ENCODE data around the gene NFIB. TPM values are rescaled to one million over a fixed set of nuclear protein-coding genes. Genes with fewer than 3 reads are reported as not detected.

NFIB gene
- total and polyA plus RNA-seq, 4 experiments from 2014 or later, result not detected

GRCh38 chr9:14079440-14079839 is 234.5 kb downstream of the NFIB start:
- no peaks in the 10 kb centered on the region for H3K4me1 ChIP-seq (ENCODE audit: insufficient read depth, low read length)
- H3K27me3 Mint-ChIP-seq, result no peaks in the 10 kb centered on the region
- CTCF ChIA-PET (ENCODE audit: partially characterized antibody), result no interaction called here
- H3K27ac Mint-ChIP-seq, result no peak overlapping the region
- no peaks in the 10 kb centered on the region for H3K36me3 Mint-ChIP-seq
- H3K4me3 Mint-ChIP-seq, result no peak overlapping the region
- H3K4me1 Mint-ChIP-seq, result no peaks in the 10 kb centered on the region
- POLR2A ChIA-PET (ENCODE audit: partially characterized antibody), result no interaction called here
- no peaks in the 10 kb centered on the region for H3K9me3 ChIP-seq (ENCODE audit: control insufficient read depth in 1 of 2, low read length in 2 of 2)
- no peak overlapping the region for H3K4me3 ChIP-seq (ENCODE audit: low read length in 2 of 2)
- no peak for DNase-seq
- H3K36me3 ChIP-seq (ENCODE audit: insufficient read depth, low read length), result no peaks in the 10 kb centered on the region
- H3K27me3 ChIP-seq (ENCODE audit: insufficient read depth, low read length), result no peaks in the 10 kb centered on the region
- intact Hi-C loops (cut with micrococcal nuclease), result no loop called here
- peaks cover 0 to 8% (median 2%) of the 10 kb centered on the region in 8 donors for H3K9me3 Mint-ChIP-seq
- no peak overlapping the region for H3K27ac ChIP-seq (ENCODE audit: low read depth, low read length)

- Mint-ChIP-seq H3K4me1 (no peaks in the 10 kb centered on the region), H3K27ac (no peak overlapping the region), H3K27me3 (no peaks in the 10 kb centered on the region), H3K9me3 (peaks cover 0 to 12% (median 4%) of the 10 kb centered on the region in 8 donors), H3K4me3 (no peak overlapping the region), H3K36me3 (no peaks in the 10 kb centered on the region)
- POLR2A ChIA-PET (ENCODE audit: partially characterized antibody), result no interaction called here
- no peaks in the 10 kb centered on the region for H3K4me1 ChIP-seq (ENCODE audit: insufficient read depth, low read length)
- intact Hi-C loops (cut with micrococcal nuclease), result no loop called here
- H3K4me3 ChIP-seq (ENCODE audit: low read length in 2 of 2), result no peak overlapping the region
- no peaks in the 10 kb centered on the region for H3K27me3 ChIP-seq (ENCODE audit: insufficient read depth, low read length)
- CTCF ChIA-PET (ENCODE audit: partially characterized antibody), result no interaction called here
- H3K9me3 ChIP-seq (ENCODE audit: control insufficient read depth in 1 of 2, low read length in 2 of 2), result no peaks in the 10 kb centered on the region
- no peak for DNase-seq
- no peak overlapping the region for H3K27ac ChIP-seq (ENCODE audit: low read depth, low read length)
- H3K36me3 ChIP-seq (ENCODE audit: insufficient read depth, low read length), result no peaks in the 10 kb centered on the region
These were observed 236.3 kb downstream of the NFIB start for GRCh38 chr9:14077672-14078071.

GRCh38 chr9:14075218-14075617 is 238.7 kb downstream of the NFIB start:
- Mint-ChIP-seq H3K27me3 (no peaks in the 10 kb centered on the region), H3K27ac (no peak overlapping the region), H3K9me3 (peaks cover 3 to 13% (median 5%) of the 10 kb centered on the region in 8 donors), H3K36me3 (no peaks in the 10 kb centered on the region), H3K4me3 (no peak overlapping the region), H3K4me1 (no peaks in the 10 kb centered on the region)
- Histone ChIP-seq H3K27me3 (ENCODE audit: insufficient read depth, low read length) (no peaks in the 10 kb centered on the region), H3K27ac (ENCODE audit: low read depth, low read length) (no peak overlapping the region), H3K4me1 (ENCODE audit: insufficient read depth, low read length) (no peaks in the 10 kb centered on the region), H3K9me3 (ENCODE audit: control insufficient read depth in 1 of 2, low read length in 2 of 2) (no peaks in the 10 kb centered on the region), H3K36me3 (ENCODE audit: insufficient read depth, low read length) (no peaks in the 10 kb centered on the region), H3K4me3 (ENCODE audit: low read length in 2 of 2) (no peak overlapping the region)
- DNase-seq, result no peak
- POLR2A ChIA-PET (ENCODE audit: partially characterized antibody), result no interaction called here
- intact Hi-C loops (cut with micrococcal nuclease), result no loop called here
- CTCF ChIA-PET (ENCODE audit: partially characterized antibody), result no interaction called here

- H3K36me3 ChIP-seq (ENCODE audit: insufficient read depth, low read length), result no peaks in the 10 kb centered on the region
- Mint-ChIP-seq H3K36me3 (no peaks in the 10 kb centered on the region), H3K4me3 (no peak overlapping the region), H3K4me1 (no peaks in the 10 kb centered on the region), H3K27me3 (no peaks in the 10 kb centered on the region), H3K9me3 (peaks cover 3 to 12% (median 7%) of the 10 kb centered on the region in 8 donors), H3K27ac (no peak overlapping the region)
- H3K4me1 ChIP-seq (ENCODE audit: insufficient read depth, low read length), result no peaks in the 10 kb centered on the region
- H3K9me3 ChIP-seq (ENCODE audit: control insufficient read depth in 1 of 2, low read length in 2 of 2), result no peaks in the 10 kb centered on the region
- intact Hi-C loops (cut with micrococcal nuclease), result no loop called here
- CTCF ChIA-PET (ENCODE audit: partially characterized antibody), result no interaction called here
- no peak for DNase-seq
- no peak overlapping the region for H3K27ac ChIP-seq (ENCODE audit: low read depth, low read length)
- H3K4me3 ChIP-seq (ENCODE audit: low read length in 2 of 2), result no peak overlapping the region
- no peaks in the 10 kb centered on the region for H3K27me3 ChIP-seq (ENCODE audit: insufficient read depth, low read length)
- POLR2A ChIA-PET (ENCODE audit: partially characterized antibody), result no interaction called here
These were observed 241.1 kb downstream of the NFIB start for GRCh38 chr9:14072850-14073249.

- POLR2A ChIA-PET (ENCODE audit: partially characterized antibody), result no interaction called here
These were observed 242.5 kb downstream of the NFIB start for GRCh38 chr9:14071484-14071883.

GRCh38 chr9:14068690-14069089 is 245.3 kb downstream of the NFIB start:
- no peaks in the 10 kb centered on the region for H3K36me3 ChIP-seq (ENCODE audit: insufficient read depth, low read length)
- H3K9me3 ChIP-seq (ENCODE audit: control insufficient read depth in 1 of 2, low read length in 2 of 2), result no peaks in the 10 kb centered on the region
- intact Hi-C loops (cut with micrococcal nuclease), result no loop called here
- no peak overlapping the region for H3K4me3 ChIP-seq (ENCODE audit: low read length in 2 of 2)
- no peak for DNase-seq
- no peak overlapping the region for H3K27ac Mint-ChIP-seq
- no peaks in the 10 kb centered on the region for H3K27me3 Mint-ChIP-seq
- H3K9me3 Mint-ChIP-seq, result peaks cover 2 to 9% (median 6%) of the 10 kb centered on the region in 8 donors
- no peaks in the 10 kb centered on the region for H3K4me1 Mint-ChIP-seq
- H3K36me3 Mint-ChIP-seq, result no peaks in the 10 kb centered on the region
- POLR2A ChIA-PET (ENCODE audit: partially characterized antibody), result no interaction called here
- CTCF ChIA-PET (ENCODE audit: partially characterized antibody), result no interaction called here
- H3K27me3 ChIP-seq (ENCODE audit: insufficient read depth, low read length), result no peaks in the 10 kb centered on the region
- H3K4me1 ChIP-seq (ENCODE audit: insufficient read depth, low read length), result no peaks in the 10 kb centered on the region
- H3K27ac ChIP-seq (ENCODE audit: low read depth, low read length), result no peak overlapping the region
- H3K4me3 Mint-ChIP-seq, result no peak overlapping the region

More at GRCh38 chr9:14071484-14071883, 242.5 kb downstream of the NFIB start:
- CTCF ChIA-PET (ENCODE audit: partially characterized antibody), result interaction anchor here (0.8 kb wide), 1 partner anchor 21 kb away, joined by 3 read pairs; no protein-coding TSS in a partner anchor
- DNase-seq, result no peak
- no peaks in the 10 kb centered on the region for H3K9me3 ChIP-seq (ENCODE audit: control insufficient read depth in 1 of 2, low read length in 2 of 2)
- no peaks in the 10 kb centered on the region for H3K4me1 ChIP-seq (ENCODE audit: insufficient read depth, low read length)
- no peaks in the 10 kb centered on the region for H3K27me3 ChIP-seq (ENCODE audit: insufficient read depth, low read length)
- Mint-ChIP-seq H3K27me3 (no peaks in the 10 kb centered on the region), H3K4me1 (no peaks in the 10 kb centered on the region), H3K9me3 (peaks cover 3 to 15% (median 7%) of the 10 kb centered on the region in 8 donors), H3K27ac (no peak overlapping the region), H3K36me3 (no peaks in the 10 kb centered on the region), H3K4me3 (no peak overlapping the region)
- no peak overlapping the region for H3K4me3 ChIP-seq (ENCODE audit: low read length in 2 of 2)
- H3K27ac ChIP-seq (ENCODE audit: low read depth, low read length), result no peak overlapping the region
- intact Hi-C loops (cut with micrococcal nuclease), result no loop called here
- no peaks in the 10 kb centered on the region for H3K36me3 ChIP-seq (ENCODE audit: insufficient read depth, low read length)

- POLR2A ChIA-PET (ENCODE audit: partially characterized antibody), result no interaction called here
- Mint-ChIP-seq H3K27ac (no peak overlapping the region), H3K36me3 (no peaks in the 10 kb centered on the region), H3K4me3 (no peak overlapping the region), H3K27me3 (no peaks in the 10 kb centered on the region), H3K4me1 (no peaks in the 10 kb centered on the region), H3K9me3 (peaks cover under 1 to 5% (median 3%) of the 10 kb centered on the region in 8 donors)
- Histone ChIP-seq H3K36me3 (ENCODE audit: insufficient read depth, low read length) (no peaks in the 10 kb centered on the region), H3K27ac (ENCODE audit: low read depth, low read length) (no peak overlapping the region), H3K4me1 (ENCODE audit: insufficient read depth, low read length) (no peaks in the 10 kb centered on the region), H3K4me3 (ENCODE audit: low read length in 2 of 2) (no peak overlapping the region), H3K27me3 (ENCODE audit: insufficient read depth, low read length) (no peaks in the 10 kb centered on the region), H3K9me3 (ENCODE audit: control insufficient read depth in 1 of 2, low read length in 2 of 2) (no peaks in the 10 kb centered on the region)
- CTCF ChIA-PET (ENCODE audit: partially characterized antibody), result no interaction called here
- no peak for DNase-seq
- intact Hi-C loops (cut with micrococcal nuclease), result no loop called here
These were observed 247.1 kb downstream of the NFIB start for GRCh38 chr9:14066831-14067230.

GRCh38 chr9:14066032-14066431 is 247.9 kb downstream of the NFIB start:
- H3K9me3 ChIP-seq (ENCODE audit: control insufficient read depth in 1 of 2, low read length in 2 of 2), result no peaks in the 10 kb centered on the region
- H3K4me1 ChIP-seq (ENCODE audit: insufficient read depth, low read length), result no peaks in the 10 kb centered on the region
- H3K27me3 Mint-ChIP-seq, result no peaks in the 10 kb centered on the region
- no peaks in the 10 kb centered on the region for H3K36me3 ChIP-seq (ENCODE audit: insufficient read depth, low read length)
- H3K36me3 Mint-ChIP-seq, result no peaks in the 10 kb centered on the region
- POLR2A ChIA-PET (ENCODE audit: partially characterized antibody), result no interaction called here
- no peak for DNase-seq
- no peak overlapping the region for H3K27ac Mint-ChIP-seq
- no peak overlapping the region for H3K4me3 ChIP-seq (ENCODE audit: low read length in 2 of 2)
- H3K9me3 Mint-ChIP-seq, result peaks cover 0 to 4% (median 3%) of the 10 kb centered on the region in 8 donors
- intact Hi-C loops (cut with micrococcal nuclease), result no loop called here
- no peak overlapping the region for H3K4me3 Mint-ChIP-seq
- H3K4me1 Mint-ChIP-seq, result no peaks in the 10 kb centered on the region
- no peaks in the 10 kb centered on the region for H3K27me3 ChIP-seq (ENCODE audit: insufficient read depth, low read length)
- CTCF ChIA-PET (ENCODE audit: partially characterized antibody), result no interaction called here
- H3K27ac ChIP-seq (ENCODE audit: low read depth, low read length), result no peak overlapping the region

Data from CD4-positive, alpha-beta memory T cell (primary cell).